IMR-90 (cell line): Measurements from ENCODE around the gene MAGEB2. TPM values are rescaled to one million over a fixed set of nuclear protein-coding genes. Genes with fewer than 3 reads are reported as not detected.

Source experiments
- ATAC-seq: fragments of 200-7000 bp; cut with Tn5 transposase; 2 replicates; pipeline ENCODE4 v1.9.1; 2020; ENCODE audit warnings: low read depth, mild to moderate bottlenecking, moderate library complexity
- BruUV-seq: library from RNA; stranded (reverse); fragments of 400-500 nt; replicated peaks from 2 replicates; lab custom pipeline; 2021; lab: Mats Ljungman, UMichigan
- CTCF ChIA-PET: fragments of 300-600 bp; formaldehyde crosslinking; extraction: SDS; loops from one replicate; lab custom pipeline; 2021; ENCODE audit warnings: antibody characterized with exemption; lab: Yijun Ruan, JAX
- POLR2A ChIA-PET: fragments of 300-600 bp; sonication (Branson Sonifier 250); formaldehyde crosslinking; loops from one replicate; lab custom pipeline; 2022; ENCODE audit warnings: antibody characterized with exemption; ENCODE audit not compliant: unreplicated experiment; lab: Charles Lee
- DNase-seq: peaks from one replicate; pipeline ENCODE4 v3.0.0; 2013
- H2AFZ ChIP-seq: replicated peaks from 2 replicates; pipeline ENCODE3; 2013; ENCODE audit warnings: low read length, mild to moderate bottlenecking; ENCODE audit not compliant: poor library complexity
- H2AK5ac ChIP-seq: 2 replicates; pipeline ENCODE4 v1.6.1; 2013; ENCODE audit warnings: low read depth, low read length, inconsistent platforms
- H2AK9ac ChIP-seq: replicated peaks from 2 replicates; pipeline ENCODE3; 2013; ENCODE audit warnings: mild to moderate bottlenecking, low read depth, low read length, moderate library complexity; ENCODE audit not compliant: poor library complexity
- H2BK120ac ChIP-seq: 2 replicates; pipeline ENCODE4 v1.6.1; 2013; ENCODE audit warnings: low read depth, low read length, inconsistent platforms
- H2BK15ac ChIP-seq: 3 replicates; pipeline ENCODE4 v1.6.1; 2013; ENCODE audit warnings: low read depth, low read length, inconsistent platforms
- H2BK20ac ChIP-seq: 2 replicates; pipeline ENCODE4 v1.6.1; 2013; ENCODE audit warnings: low read depth, mild to moderate bottlenecking, inconsistent platforms, low read length, moderate library complexity
- H2BK5ac ChIP-seq: 2 replicates; pipeline ENCODE4 v1.6.1; 2013; ENCODE audit warnings: mild to moderate bottlenecking, low read depth, low read length, inconsistent platforms; ENCODE audit not compliant: poor library complexity, severe bottlenecking
- H3K14ac ChIP-seq: replicated peaks from 2 replicates; pipeline ENCODE4 v1.6.1; 2013; ENCODE audit warnings: low read depth, low read length, inconsistent platforms
- H3K18ac ChIP-seq: 2 replicates; pipeline ENCODE4 v1.6.1; 2013; ENCODE audit warnings: low read depth, low read length, control low read depth
- H3K23ac ChIP-seq: 2 replicates; pipeline ENCODE4 v1.6.1; 2013; ENCODE audit warnings: low read depth, low read length, inconsistent platforms
- H3K27ac ChIP-seq: 2 replicates; pipeline ENCODE4 v1.5.1; 2013; ENCODE audit warnings: mild to moderate bottlenecking, control low read depth, low read length; ENCODE audit not compliant: insufficient read depth
- H3K27me3 ChIP-seq: 2 replicates; pipeline ENCODE4 v1.6.1; 2013; ENCODE audit warnings: low read length; ENCODE audit not compliant: control insufficient read depth, insufficient read depth
- H3K36me3 ChIP-seq: 2 replicates; pipeline ENCODE4 v1.6.1; 2013; ENCODE audit warnings: low read length, mixed read lengths; ENCODE audit not compliant: control insufficient read depth, insufficient read depth
- H3K4ac ChIP-seq: 2 replicates; pipeline ENCODE4 v1.6.1; 2013; ENCODE audit warnings: low read depth, low read length, inconsistent platforms
- H3K4me1 ChIP-seq: 2 replicates; pipeline ENCODE4 v1.6.1; 2013; ENCODE audit warnings: low read length, mixed read lengths; ENCODE audit not compliant: control insufficient read depth, insufficient read depth
- H3K4me2 ChIP-seq: 2 replicates; pipeline ENCODE4 v1.6.1; 2013; ENCODE audit warnings: low read depth, mild to moderate bottlenecking, control low read depth, low read length, moderate library complexity
- H3K4me3 ChIP-seq: 2 replicates; pipeline ENCODE4 v1.5.1; 2013; ENCODE audit warnings: low read depth, mild to moderate bottlenecking, control low read depth, low read length, moderate library complexity; ENCODE audit not compliant: insufficient read depth
- H3K56ac ChIP-seq: 2 replicates; pipeline ENCODE4 v1.6.1; 2013; ENCODE audit warnings: low read length, inconsistent platforms; ENCODE audit not compliant: insufficient read depth; ENCODE audit errors: extremely low read depth
- H3K79me1 ChIP-seq, 2 experiments: 2 replicates each; pipeline ENCODE4 v1.6.1; 2013; ENCODE audit warnings: low read length in 2 of 2, inconsistent platforms in 1 of 2, low read depth in 1 of 2
- H3K9ac ChIP-seq: 2 replicates; pipeline ENCODE4 v1.6.1; 2013; ENCODE audit warnings: low read depth, low read length, control low read depth
- H3K9me1 ChIP-seq: 2 replicates; pipeline ENCODE4 v1.6.1; 2013; ENCODE audit warnings: low read length, inconsistent platforms; ENCODE audit not compliant: insufficient read depth
- H3K9me3 ChIP-seq: 2 replicates; pipeline ENCODE4 v1.6.1; 2013; ENCODE audit warnings: low read length; ENCODE audit not compliant: control insufficient read depth, insufficient read depth
- H4K20me1 ChIP-seq: 2 replicates; pipeline ENCODE4 v1.6.1; 2013; ENCODE audit warnings: low read length, inconsistent platforms; ENCODE audit not compliant: insufficient read depth
- H4K5ac ChIP-seq: 2 replicates; pipeline ENCODE4 v1.6.1; 2013; ENCODE audit warnings: mild to moderate bottlenecking, low read depth, low read length, control low read depth
- H4K8ac ChIP-seq, 2 experiments: 2 replicates each; pipeline ENCODE4 v1.6.1; 2013; ENCODE audit warnings: low read depth in 2 of 2, low read length in 2 of 2, control low read depth in 1 of 2, inconsistent platforms in 1 of 2
- H4K91ac ChIP-seq: 2 replicates; pipeline ENCODE4 v1.6.1; 2013; ENCODE audit warnings: low read depth, low read length, inconsistent platforms; ENCODE audit not compliant: insufficient read depth
- BHLHE40 ChIP-seq: fragments of 150-350 bp; IDR thresholded peaks from 2 replicates; pipeline ENCODE4 v1.6.1; 2016; ENCODE audit warnings: mild to moderate bottlenecking, low read depth, low read length
- CEBPB ChIP-seq: IDR thresholded peaks from 2 replicates; pipeline ENCODE4 v1.6.1; 2012; ENCODE audit warnings: low read depth, low read length, improper control_type of control experiment
- FOS ChIP-seq: fragments of 150-350 bp; IDR thresholded peaks from 2 replicates; pipeline ENCODE4 v1.6.1; 2016; ENCODE audit warnings: low read depth, low read length
- MAFK ChIP-seq: IDR thresholded peaks from 2 replicates; pipeline ENCODE4 v1.6.1; 2012; ENCODE audit warnings: low read depth, low read length, improper control_type of control experiment
- MAZ ChIP-seq: IDR thresholded peaks from 2 replicates; pipeline ENCODE4 v1.6.1; 2012; ENCODE audit warnings: low read depth, mild to moderate bottlenecking, low read length, improper control_type of control experiment, moderate library complexity, borderline replicate concordance
- NFE2L2 ChIP-seq: fragments of 150-350 bp; IDR thresholded peaks from 2 replicates; pipeline ENCODE4 v1.6.1; 2016; ENCODE audit warnings: low read depth, mild to moderate bottlenecking, low read length
- POLR2A ChIP-seq: IDR thresholded peaks from 2 replicates; pipeline ENCODE4 v1.6.1; 2012; ENCODE audit warnings: mild to moderate bottlenecking, low read depth, low read length
- RAD21 ChIP-seq: IDR thresholded peaks from 2 replicates; pipeline ENCODE4 v1.6.1; 2012; ENCODE audit warnings: low read length, improper control_type of control experiment
- RCOR1 ChIP-seq: IDR thresholded peaks from 2 replicates; pipeline ENCODE4 v1.6.1; 2012; ENCODE audit warnings: mild to moderate bottlenecking, low read length, improper control_type of control experiment; ENCODE audit not compliant: insufficient replicate concordance
- RFX5 ChIP-seq: IDR thresholded peaks from 2 replicates; pipeline ENCODE4 v1.8.0; 2012; ENCODE audit warnings: low read depth, mild to moderate bottlenecking, low read length, moderate library complexity
- WGBS, 2 experiments: methylation state at CpG; one replicate each; pipeline versions ENCODE4 v1.1.5 to v1.1.7; 2013; ENCODE audit warnings: missing lambda C conversion rate in 2 of 2; ENCODE audit not compliant: insufficient read length in 1 of 2; ENCODE audit errors: extremely low coverage in 2 of 2; 5-methylcytosine and 5-hydroxymethylcytosine counted together
- dilution Hi-C: fragments of 300-500 bp; cut with HindIII; formaldehyde crosslinking; loops from one replicate; pipeline ENCODE4 v1.14.3; 2018; ENCODE audit warnings: low sequenced_read_pairs; ENCODE audit not compliant: unreplicated experiment
- in situ Hi-C: fragments of 300-500 bp; cut with MboI; formaldehyde crosslinking; loops from 3 replicates; pipeline ENCODE4 v1.14.3; 2019; ENCODE audit warnings: low sequenced_read_pairs, inconsistent platforms, mixed read lengths
- intact Hi-C: fragments of 100-400 bp; cut with micrococcal nuclease; formaldehyde crosslinking; loops from 2 replicates; pipeline ENCODE4 v1.10.0; 2022
- polyA plus RNA-seq, 3 experiments: library from polyadenylated mRNA; depleted of rRNA; stranded (reverse); fragments of >200 nt; gene quantifications; 2 replicates each; pipeline ENCODE4 v1.2.3, GENCODE V29; 2012; ENCODE audit warnings: low replicate concordance in 1 of 3
- total RNA-seq: library from RNA; depleted of rRNA; stranded (reverse); fragments of >200 nt; gene quantifications from 2 replicates; pipeline ENCODE4 v1.2.3, GENCODE V29; 2012
- TF ChIP-seq, protein P1 (sequence below): conservative IDR thresholded peaks from 2 replicates; pipeline ENCODE4 v1.5.1; 2012; ENCODE audit warnings: mild to moderate bottlenecking, low read depth, low read length, improper control_type of control experiment
- TF ChIP-seq, protein P2 (sequence below): fragments of 150-350 bp; IDR thresholded peaks from 2 replicates; pipeline ENCODE4 v1.6.1; 2016; ENCODE audit warnings: low read depth, mild to moderate bottlenecking, low read length, moderate library complexity, borderline replicate concordance

MAGEB2 gene
- total and polyA plus RNA-seq, 2 of the 4 experiments (the other 2 are of a cell fraction) = not detected

DNA sequence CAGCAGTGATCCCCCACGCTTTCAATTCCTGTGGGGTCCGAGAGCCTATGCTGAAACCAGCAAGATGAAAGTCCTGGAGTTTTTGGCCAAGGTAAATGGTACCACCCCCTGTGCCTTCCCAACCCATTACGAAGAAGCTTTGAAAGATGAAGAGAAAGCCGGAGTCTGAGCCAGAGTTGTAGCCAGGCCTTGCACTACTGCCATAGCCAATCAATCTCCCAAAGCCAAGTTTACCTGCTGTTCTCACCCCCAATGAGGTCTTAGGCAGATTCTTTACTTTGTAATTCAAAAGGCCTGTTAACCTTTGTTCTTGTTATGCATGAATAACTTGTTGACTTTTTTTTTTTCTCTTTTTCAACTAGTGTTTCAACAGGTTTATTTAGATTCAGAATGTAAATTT, 4.0 kb downstream of the MAGEB2 start:
- Histone ChIP-seq H3K9me1 (no peaks in the 10 kb centered on the region), H3K79me1 (no peaks in the 10 kb centered on the region), H4K20me1 (no peaks in the 10 kb centered on the region), H3K56ac (no peak overlapping the region), H2AFZ (no peak overlapping the region), H2BK120ac (no peak overlapping the region), H3K4me2 (no peak overlapping the region), H3K18ac (no peak overlapping the region), H2BK5ac (no peak overlapping the region), H3K23ac (no peak overlapping the region), H4K5ac (no peak overlapping the region), H3K14ac (no peak overlapping the region), H4K91ac (no peak overlapping the region), H2BK15ac (no peak overlapping the region), H2AK5ac (no peak overlapping the region), H3K27me3 (no peaks in the 10 kb centered on the region), H3K4me1 (no peaks in the 10 kb centered on the region), H3K9me3 (no peaks in the 10 kb centered on the region; the same call in 1 of the 2 replicates), H3K36me3 (no peaks in the 10 kb centered on the region), H3K27ac (no peak overlapping the region), H3K4me3 (no peak overlapping the region), H3K9ac (no peak overlapping the region), H4K8ac (no peak overlapping the region), H3K4ac (no peak overlapping the region), H2AK9ac (no peak overlapping the region), H2BK20ac (no peak overlapping the region)
- in situ Hi-C loops (no loop called here), intact Hi-C loops (no loop called here), dilution Hi-C loops (no loop called here)
- ATAC-seq (no peak), DNase-seq (no peak)
- CTCF ChIA-PET = no interaction called here
- TF ChIP-seq CEBPB = no peak
- TF ChIP-seq MAZ = no peak
- TF ChIP-seq RCOR1 = no peak
- TF ChIP-seq MAFK = no peak
- TF ChIP-seq, protein P1, sequence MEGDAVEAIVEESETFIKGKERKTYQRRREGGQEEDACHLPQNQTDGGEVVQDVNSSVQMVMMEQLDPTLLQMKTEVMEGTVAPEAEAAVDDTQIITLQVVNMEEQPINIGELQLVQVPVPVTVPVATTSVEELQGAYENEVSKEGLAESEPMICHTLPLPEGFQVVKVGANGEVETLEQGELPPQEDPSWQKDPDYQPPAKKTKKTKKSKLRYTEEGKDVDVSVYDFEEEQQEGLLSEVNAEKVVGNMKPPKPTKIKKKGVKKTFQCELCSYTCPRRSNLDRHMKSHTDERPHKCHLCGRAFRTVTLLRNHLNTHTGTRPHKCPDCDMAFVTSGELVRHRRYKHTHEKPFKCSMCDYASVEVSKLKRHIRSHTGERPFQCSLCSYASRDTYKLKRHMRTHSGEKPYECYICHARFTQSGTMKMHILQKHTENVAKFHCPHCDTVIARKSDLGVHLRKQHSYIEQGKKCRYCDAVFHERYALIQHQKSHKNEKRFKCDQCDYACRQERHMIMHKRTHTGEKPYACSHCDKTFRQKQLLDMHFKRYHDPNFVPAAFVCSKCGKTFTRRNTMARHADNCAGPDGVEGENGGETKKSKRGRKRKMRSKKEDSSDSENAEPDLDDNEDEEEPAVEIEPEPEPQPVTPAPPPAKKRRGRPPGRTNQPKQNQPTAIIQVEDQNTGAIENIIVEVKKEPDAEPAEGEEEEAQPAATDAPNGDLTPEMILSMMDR = no peak
- no peak for TF ChIP-seq BHLHE40
- TF ChIP-seq RFX5 = no peak
- no peak for TF ChIP-seq RAD21
- no peak for TF ChIP-seq FOS
- TF ChIP-seq, protein P2, sequence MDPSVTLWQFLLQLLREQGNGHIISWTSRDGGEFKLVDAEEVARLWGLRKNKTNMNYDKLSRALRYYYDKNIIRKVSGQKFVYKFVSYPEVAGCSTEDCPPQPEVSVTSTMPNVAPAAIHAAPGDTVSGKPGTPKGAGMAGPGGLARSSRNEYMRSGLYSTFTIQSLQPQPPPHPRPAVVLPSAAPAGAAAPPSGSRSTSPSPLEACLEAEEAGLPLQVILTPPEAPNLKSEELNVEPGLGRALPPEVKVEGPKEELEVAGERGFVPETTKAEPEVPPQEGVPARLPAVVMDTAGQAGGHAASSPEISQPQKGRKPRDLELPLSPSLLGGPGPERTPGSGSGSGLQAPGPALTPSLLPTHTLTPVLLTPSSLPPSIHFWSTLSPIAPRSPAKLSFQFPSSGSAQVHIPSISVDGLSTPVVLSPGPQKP = no peak
- TF ChIP-seq POLR2A = no peak
- TF ChIP-seq NFE2L2 = no peak
- WGBS, 2 experiments = no CpG with 5 or more reads among the region's 4 CpGs
- POLR2A ChIA-PET = no interaction called here
- no TSS peak for BruUV-seq
